Spleen (tissue), 11 donors: ENCODE measurements around the gene TMEM117. TPM values are rescaled to one million over a fixed set of nuclear protein-coding genes. Genes with fewer than 3 reads are reported as not detected.

Experiments
- DNase-seq: peaks from one replicate; pipeline ENCODE4 v3.0.0-alpha.2; 2020
- H3K27ac ChIP-seq, 8 donors: fragments of 200-600 bp; sonication (generic) in 7 of 8; 1 replicate in 4 of 8; 2 replicates in 4 of 8; pipeline versions ENCODE4 v1.5.0 to v1.8.0; 2016 to 2021; ENCODE audit warnings: inconsistent platforms in 4 of 8, mild to moderate bottlenecking in 4 of 8, moderate library complexity in 1 of 8
- H3K27me3 ChIP-seq, 7 donors: fragments of 200-600 bp; sonication (generic) in 6 of 7; replicated peaks in 1 of 7; 1 replicate in 4 of 7; 2 replicates in 3 of 7; pipeline versions ENCODE4 v1.5.0 to v1.8.0; 2016 to 2021; ENCODE audit warnings: inconsistent platforms in 3 of 7, mild to moderate bottlenecking in 1 of 7
- H3K36me3 ChIP-seq, 6 donors: fragments of 200-600 bp; sonication (generic) in 5 of 6; 1 replicate in 4 of 6; 2 replicates in 2 of 6; pipeline versions ENCODE4 v1.5.0 to v1.8.0; 2016 to 2021; ENCODE audit warnings: inconsistent platforms in 2 of 6
- H3K4me1 ChIP-seq, 6 donors: fragments of 200-600 bp; sonication (generic) in 5 of 6; 1 replicate in 3 of 6; 2 replicates in 3 of 6; pipeline versions ENCODE4 v1.5.0 to v1.8.0; 2016 to 2021; ENCODE audit warnings: inconsistent platforms in 3 of 6
- H3K4me3 ChIP-seq, 8 donors: fragments of 200-600 bp; sonication (generic) in 7 of 8; 1 replicate in 4 of 8; 2 replicates in 4 of 8; pipeline versions ENCODE4 v1.5.0 to v1.8.0; 2016 to 2021; ENCODE audit warnings: inconsistent platforms in 4 of 8, mild to moderate bottlenecking in 4 of 8, moderate library complexity in 2 of 8
- H3K9me3 ChIP-seq, 8 donors: fragments of 200-600 bp; sonication (generic) in 7 of 8; 1 replicate in 4 of 8; 2 replicates in 4 of 8; pipeline versions ENCODE4 v1.5.0 to v1.8.0; 2016 to 2021; ENCODE audit warnings: inconsistent platforms in 4 of 8
- POLR2A ChIP-seq, 3 donors: fragments of 450-650 bp; IDR thresholded peaks; one replicate each; pipeline ENCODE4 v1.5.1; 2017; ENCODE audit warnings: antibody characterized with exemption in 3 of 3, mild to moderate bottlenecking in 1 of 3
- POLR2AphosphoS5 ChIP-seq, 3 donors: sonication (generic); formaldehyde crosslinking; IDR thresholded peaks; one replicate each; pipeline ENCODE4 v1.5.1; 2017; ENCODE audit warnings: antibody characterized with exemption in 3 of 3
- WGBS, 5 donors: extraction: QIAGEN DNeasy Blood & Tissue Kit in 3 of 5; methylation state at CpG; one replicate each; pipeline versions ENCODE4 v1.1.5 to v1.1.7; 2013 to 2018; 5-methylcytosine and 5-hydroxymethylcytosine counted together
- intact Hi-C: fragments of 100-400 bp; cut with DNase I; formaldehyde crosslinking; loops from one replicate; pipeline ENCODE4 v1.15.0; 2023; ENCODE audit warnings: low total_unique reads
- polyA plus RNA-seq, 3 donors: library from polyadenylated mRNA; stranded (reverse); fragments of 200-250 nt; gene quantifications; one replicate each; pipeline ENCODE4 v1.2.1, GENCODE V29; 2013
- total RNA-seq, 7 donors: library from RNA; depleted of rRNA in 3 of 7; stranded (reverse); fragments of >200 nt in 3 of 7; fragmentation: NEBNext Ultra II Directional in 4 of 7; extraction: Animal tissue kit (Norgen Biotek cat#: 25700) in 4 of 7; gene quantifications; one replicate each; pipeline versions ENCODE4 v1.1.0 to v1.2.1, GENCODE V29; 2016 to 2021
- TF ChIP-seq, protein P1 (sequence below), 11 experiments: fragments of 200-600 bp in 7 of 11; fragments of 450-650 bp in 4 of 11; sonication (generic) in 4 of 11; IDR thresholded peaks in 8 of 11; conservative IDR thresholded peaks in 3 of 11; 1 replicate in 7 of 11; 2 replicates in 4 of 11; pipeline versions ENCODE4 v1.4.0 to v1.8.0; 2016 to 2021; ENCODE audit warnings: antibody characterized with exemption in 11 of 11, inconsistent platforms in 4 of 11, mild to moderate bottlenecking in 1 of 11
- donor health status: healthy with polysubstance abuse.
- donor health status: DM: no; HTN: no; CAD: no; lungs with moderate emphysema.
- donor health status: DM: no; HTN: no; CAD: no.
- donor health status: Bipolar disorder and iron deficiency.
- donor health status: healthy.
- donor health status: DM: no; HTN: no; CAD: no.
- donor health status: DM: yes; HTN: yes; CAD: no.

Gene TMEM117
- total and polyA plus RNA-seq, 10 donors = 1.7 to 24.5 (median 5.0) TPM

DNA sequence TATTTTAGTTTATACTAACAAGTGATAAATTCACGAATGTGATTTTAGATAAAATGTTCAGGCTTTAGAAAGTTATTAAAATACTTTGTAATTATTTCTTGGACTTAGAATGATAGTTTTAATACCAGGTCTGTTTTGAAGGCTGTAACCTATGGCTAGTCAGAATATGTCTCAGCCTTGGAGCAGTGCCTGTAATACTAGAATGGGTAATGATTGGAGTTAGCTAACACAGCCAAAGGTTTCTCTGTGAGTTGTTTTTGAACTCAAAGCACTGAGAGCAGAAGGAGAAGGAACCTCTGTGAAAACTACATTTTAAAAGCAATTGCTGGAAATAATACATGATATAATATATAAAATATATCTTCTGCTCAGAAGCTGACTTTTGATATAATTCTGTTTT, 110.1 kb downstream of the TMEM117 start:
- intact Hi-C loops = no loop called here
- Histone ChIP-seq H3K9me3 (no peaks in the 10 kb centered on the region), H3K36me3 (peaks cover 0 to 4% (median 0%) of the 10 kb centered on the region in 6 donors), H3K27me3 (no peaks in the 10 kb centered on the region), H3K4me3 (no peak overlapping the region), H3K27ac (no peak overlapping the region), H3K4me1 (no peaks in the 10 kb centered on the region)
- TF ChIP-seq POLR2AphosphoS5 (IDR thresholded peaks at IDR 0.05) = no peak
- TF ChIP-seq POLR2A (IDR thresholded peaks at IDR 0.05) = no peak
- TF ChIP-seq, protein P1, sequence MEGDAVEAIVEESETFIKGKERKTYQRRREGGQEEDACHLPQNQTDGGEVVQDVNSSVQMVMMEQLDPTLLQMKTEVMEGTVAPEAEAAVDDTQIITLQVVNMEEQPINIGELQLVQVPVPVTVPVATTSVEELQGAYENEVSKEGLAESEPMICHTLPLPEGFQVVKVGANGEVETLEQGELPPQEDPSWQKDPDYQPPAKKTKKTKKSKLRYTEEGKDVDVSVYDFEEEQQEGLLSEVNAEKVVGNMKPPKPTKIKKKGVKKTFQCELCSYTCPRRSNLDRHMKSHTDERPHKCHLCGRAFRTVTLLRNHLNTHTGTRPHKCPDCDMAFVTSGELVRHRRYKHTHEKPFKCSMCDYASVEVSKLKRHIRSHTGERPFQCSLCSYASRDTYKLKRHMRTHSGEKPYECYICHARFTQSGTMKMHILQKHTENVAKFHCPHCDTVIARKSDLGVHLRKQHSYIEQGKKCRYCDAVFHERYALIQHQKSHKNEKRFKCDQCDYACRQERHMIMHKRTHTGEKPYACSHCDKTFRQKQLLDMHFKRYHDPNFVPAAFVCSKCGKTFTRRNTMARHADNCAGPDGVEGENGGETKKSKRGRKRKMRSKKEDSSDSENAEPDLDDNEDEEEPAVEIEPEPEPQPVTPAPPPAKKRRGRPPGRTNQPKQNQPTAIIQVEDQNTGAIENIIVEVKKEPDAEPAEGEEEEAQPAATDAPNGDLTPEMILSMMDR (IDR thresholded peaks at IDR 0.05 in 8 of 11, conservative IDR thresholded peaks at IDR 0.05 in 3 of 11) = no peak
- WGBS, 5 donors = 76 to 95% (median 92%) methylated on average over 1 of the region's 1 CpG
- no peak for DNase-seq

GRCh38 chr12:43951286-43951685, 115.4 kb downstream of the TMEM117 start:
- no peak overlapping the region for H3K4me3 ChIP-seq
- 91 to 95% (median 94%) methylated on average over 5 to 6 of the region's 6 CpGs for WGBS, 5 donors
- no peaks in the 10 kb centered on the region for H3K36me3 ChIP-seq
- no peak overlapping the region for H3K27ac ChIP-seq
- intact Hi-C loops = no loop called here
- no peak for DNase-seq
- no peaks in the 10 kb centered on the region for H3K27me3 ChIP-seq
- TF ChIP-seq, protein P1 (IDR thresholded peaks at IDR 0.05 in 8 of 11, conservative IDR thresholded peaks at IDR 0.05 in 3 of 11) = no peak
- no peak for TF ChIP-seq POLR2A (IDR thresholded peaks at IDR 0.05)
- no peak for TF ChIP-seq POLR2AphosphoS5 (IDR thresholded peaks at IDR 0.05)
- no peaks in the 10 kb centered on the region for H3K4me1 ChIP-seq
- no peaks in the 10 kb centered on the region for H3K9me3 ChIP-seq

- Histone ChIP-seq H3K4me1 (peaks cover 0 to 6% (median 0%) of the 10 kb centered on the region in 6 donors), H3K36me3 (no peaks in the 10 kb centered on the region), H3K27me3 (no peaks in the 10 kb centered on the region), H3K9me3 (no peaks in the 10 kb centered on the region), H3K27ac (no peak overlapping the region), H3K4me3 (no peak overlapping the region)
- no peak for TF ChIP-seq POLR2A (IDR thresholded peaks at IDR 0.05)
- TF ChIP-seq, protein P1 (IDR thresholded peaks at IDR 0.05 in 8 of 11, conservative IDR thresholded peaks at IDR 0.05 in 3 of 11) = peak in 5 of 11 experiments; percentile 17 to 46 (median 19)
- intact Hi-C loops = no loop called here
- 45 to 49% (median 47%) methylated on average over 2 of the region's 2 CpGs for WGBS, 5 donors
- DNase-seq = no peak
Measured at GRCh38 chr12:43957732-43958372, 122.0 kb downstream of the TMEM117 start.

DNA sequence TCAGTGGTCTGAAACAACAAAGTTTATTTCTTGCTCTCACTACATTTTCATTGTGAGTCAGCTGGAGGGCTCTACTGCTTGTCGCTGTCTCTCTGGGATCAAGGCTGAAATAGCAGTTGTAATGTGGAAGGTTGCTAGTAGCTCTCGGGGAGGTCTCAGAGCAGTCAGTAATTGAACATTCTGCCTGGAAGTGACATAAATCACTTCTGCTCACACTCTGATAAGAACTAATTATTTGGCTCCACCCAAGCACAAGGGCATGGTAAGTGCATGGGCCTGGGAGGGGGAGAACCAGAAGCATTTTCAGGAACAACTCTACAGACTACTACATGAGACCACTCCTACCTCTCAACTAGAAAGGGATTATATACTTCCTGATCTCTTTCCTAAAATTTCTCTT, 128.2 kb downstream of the TMEM117 start:
- Histone ChIP-seq H3K36me3 (no peaks in the 10 kb centered on the region), H3K9me3 (peaks cover 0 to 7% (median 3%) of the 10 kb centered on the region in 8 donors), H3K27ac (no peak overlapping the region), H3K27me3 (no peaks in the 10 kb centered on the region), H3K4me1 (no peaks in the 10 kb centered on the region), H3K4me3 (no peak overlapping the region)
- no peak for DNase-seq
- intact Hi-C loops = no loop called here
- WGBS, 5 donors = 75 to 90% (median 81%) methylated on average over 2 of the region's 2 CpGs
- no peak for TF ChIP-seq POLR2AphosphoS5 (IDR thresholded peaks at IDR 0.05)
- TF ChIP-seq, protein P1 (IDR thresholded peaks at IDR 0.05 in 8 of 11, conservative IDR thresholded peaks at IDR 0.05 in 3 of 11) = no peak
- no peak for TF ChIP-seq POLR2A (IDR thresholded peaks at IDR 0.05)
